NCI-H2081 treated with DMSO at 0.1 percent for 48 hours (cell line): ENCODE results near the gene LIMA1.

Source experiments
- DNase-seq: peaks from one replicate; lab custom pipeline; 2025; lab: John Stamatoyannopoulos, UW

Gene LIMA1

GRCh38 chr12:50129290-50129689, 154.0 kb downstream of the LIMA1 start:
- DNase-seq: no peak

- DNase-seq: no peak
These were observed 155.8 kb downstream of the LIMA1 start for GRCh38 chr12:50127546-50127945.
